GM12878 (cell line): ENCODE results near the gene NAP1L5.

Experiments
- POLR2AphosphoS5 ChIP-seq: IDR thresholded peaks from 2 replicates; pipeline ENCODE4 v1.6.1; 2011; ENCODE audit warnings: mild to moderate bottlenecking, low read length, inconsistent platforms
- RAD21 ChIP-seq: IDR thresholded peaks from 2 replicates; pipeline ENCODE4 v1.6.1; 2011; ENCODE audit warnings: mild to moderate bottlenecking, low read depth, low read length, moderate library complexity; ENCODE audit not compliant: insufficient read depth
- TF ChIP-seq, protein P1 (sequence below): IDR thresholded peaks from 2 replicates; pipeline ENCODE4 v1.6.1; 2012; ENCODE audit warnings: low read depth, low read length, improper control_type of control experiment

DNA sequence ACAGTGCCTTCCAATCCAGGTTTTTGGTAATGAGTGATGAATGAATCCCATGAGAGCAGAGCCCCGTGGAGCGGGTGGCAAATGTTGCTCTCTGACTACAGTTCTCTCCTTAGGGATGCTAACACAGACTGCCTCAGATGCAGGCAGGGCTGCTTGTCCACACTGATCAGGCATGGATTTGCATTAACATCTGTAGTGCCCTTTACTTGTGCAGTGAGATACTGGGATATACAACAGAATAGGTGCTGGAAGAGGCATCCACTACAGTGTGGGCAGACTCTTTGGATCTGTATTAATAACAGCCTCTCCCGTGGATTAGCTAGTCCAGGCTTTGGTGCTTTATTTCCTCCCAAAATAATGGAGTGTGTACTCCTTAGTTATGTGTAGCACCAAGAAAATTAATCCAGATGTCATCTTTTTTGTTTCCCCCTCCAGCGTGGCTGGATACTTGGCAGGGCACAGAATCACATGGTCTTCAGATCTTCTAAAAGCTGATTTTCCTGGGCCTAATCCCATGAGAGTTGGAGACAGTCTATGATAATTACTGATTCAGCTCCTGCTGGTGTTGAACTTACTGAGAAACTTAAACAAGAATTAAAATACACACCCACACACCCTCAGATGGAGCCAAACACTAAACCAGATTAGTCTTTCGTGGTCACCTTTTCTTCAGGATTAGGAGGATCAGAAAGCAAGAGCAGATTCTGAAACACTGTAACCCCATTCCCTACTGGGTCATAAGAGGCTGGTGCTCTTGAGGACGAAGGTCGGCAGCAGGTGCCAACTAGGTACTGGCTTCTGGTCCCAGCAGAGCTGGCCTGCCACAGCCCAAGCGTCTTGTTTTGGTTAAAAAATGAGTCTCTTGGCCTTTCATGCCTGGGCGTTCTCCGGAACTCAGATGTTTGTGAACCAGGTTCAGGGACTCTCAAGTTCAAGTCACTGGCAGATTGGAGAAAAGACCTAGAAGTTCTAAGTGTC lies 23.1 kb upstream of the NAP1L5 start:
- TF ChIP-seq, protein P1, sequence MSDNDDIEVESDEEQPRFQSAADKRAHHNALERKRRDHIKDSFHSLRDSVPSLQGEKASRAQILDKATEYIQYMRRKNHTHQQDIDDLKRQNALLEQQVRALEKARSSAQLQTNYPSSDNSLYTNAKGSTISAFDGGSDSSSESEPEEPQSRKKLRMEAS = no peak
- TF ChIP-seq RAD21 (no peak), POLR2AphosphoS5 (no peak)
